GM12878 (cell line): ENCODE measurements around the gene GPR17. TPM values are rescaled to one million over a fixed set of nuclear protein-coding genes. Genes with fewer than 3 reads are reported as not detected.

Experiments
- ATAC-seq: fragments of 200-7000 bp; cut with Tn5 transposase; 3 replicates; pipeline ENCODE4 v1.9.1; 2020; ENCODE audit warnings: mild to moderate bottlenecking, moderate library complexity
- BruUV-seq: library from RNA; stranded (reverse); fragments of 400-500 nt; replicated peaks from 2 replicates; lab custom pipeline; 2021; lab: Mats Ljungman, UMichigan
- CTCF ChIA-PET: fragments of 300-600 bp; sonication (Branson Sonifier 250); formaldehyde crosslinking; extraction: SDS; loops from one replicate; lab custom pipeline; 2021; ENCODE audit warnings: inconsistent platforms; lab: Yijun Ruan, JAX
- POLR2A ChIA-PET: fragments of 350-600 bp; formaldehyde crosslinking; extraction: SDS; loops from one replicate; lab custom pipeline; 2021; ENCODE audit warnings: inconsistent platforms; lab: Charles Lee
- RAD21 ChIA-PET: fragments of 300-600 bp; sonication (Branson Sonifier 250); formaldehyde crosslinking; loops from one replicate; lab custom pipeline; 2023; ENCODE audit warnings: antibody characterized with exemption; ENCODE audit not compliant: unreplicated experiment; lab: Charles Lee
- SMC1A ChIA-PET: fragments of 300-600 bp; sonication (Branson Sonifier 250); formaldehyde crosslinking; loops from one replicate; lab custom pipeline; 2023; ENCODE audit not compliant: unreplicated experiment, uncharacterized antibody; lab: Charles Lee
- DNase-seq: peaks from one replicate; pipeline ENCODE4 v3.0.0-alpha.2; 2011; ENCODE audit warnings: low read depth, low spot score
- FAIRE-seq: peaks from 3 replicates; lab custom pipeline; 2011; peaks lifted over from hg19 to GRCh38; lab: Jason Lieb, UNC
- H2AFZ ChIP-seq: 2 replicates; pipeline ENCODE4 v1.6.0; 2011; ENCODE audit warnings: low read depth, low read length, control low read depth; ENCODE audit not compliant: control insufficient read depth
- H3K27ac ChIP-seq: 2 replicates; pipeline ENCODE4 v1.5.1; 2011; ENCODE audit warnings: control low read depth; ENCODE audit not compliant: control insufficient read depth, insufficient read depth
- H3K27me3 ChIP-seq, 2 experiments: replicated peaks in 1 of 2; 2 replicates each; pipeline versions ENCODE4 v1.6.0 to v1.6.1; 2011; ENCODE audit warnings: low read length in 1 of 2; ENCODE audit not compliant: control insufficient read depth in 2 of 2, insufficient read depth in 2 of 2
- H3K36me3 ChIP-seq, 2 experiments: 2 replicates each; pipeline ENCODE4 v1.5.1; 2011; ENCODE audit warnings: low read length in 1 of 2; ENCODE audit not compliant: control insufficient read depth in 2 of 2, insufficient read depth in 2 of 2
- H3K4me1 ChIP-seq: 2 replicates; pipeline ENCODE4 v1.6.1; 2011; ENCODE audit warnings: mild to moderate bottlenecking, low read length, moderate library complexity, mixed read lengths; ENCODE audit not compliant: control insufficient read depth, insufficient read depth
- H3K4me2 ChIP-seq: 2 replicates; pipeline ENCODE4 v1.6.0; 2011; ENCODE audit warnings: control low read depth; ENCODE audit not compliant: control insufficient read depth, insufficient read depth
- H3K4me3 ChIP-seq: fragments of 200-600 bp; sonication (generic); 2 replicates; pipeline ENCODE4 v1.5.1; 2016
- H3K79me2 ChIP-seq: 2 replicates; pipeline ENCODE4 v1.6.0; 2011; ENCODE audit warnings: low read length; ENCODE audit not compliant: control insufficient read depth, insufficient read depth
- H3K9ac ChIP-seq: 2 replicates; pipeline ENCODE4 v1.8.0; 2011; ENCODE audit warnings: low read length, control low read depth, mixed read lengths; ENCODE audit not compliant: control insufficient read depth, insufficient read depth
- H3K9me3 ChIP-seq: replicated peaks from 3 replicates; pipeline ENCODE4 v1.5.1; 2011; ENCODE audit warnings: mild to moderate bottlenecking, low read length; ENCODE audit not compliant: control insufficient read depth, insufficient read depth
- H4K20me1 ChIP-seq: 2 replicates; pipeline ENCODE4 v1.6.0; 2011; ENCODE audit not compliant: control insufficient read depth, insufficient read depth
- NR2C1 ChIP-seq: fragments of 450-650 bp; IDR thresholded peaks from 2 replicates; pipeline ENCODE4 v1.6.1; 2017; ENCODE audit warnings: antibody characterized with exemption, mild to moderate bottlenecking, moderate library complexity
- RELA ChIP-seq: fragments of 450-650 bp; IDR thresholded peaks from 2 replicates; pipeline ENCODE4 v1.8.0; 2014; ENCODE audit warnings: borderline replicate concordance; ENCODE audit not compliant: partially characterized antibody
- SMAD5 ChIP-seq: IDR thresholded peaks from 2 replicates; pipeline ENCODE4 v1.6.1; 2016; ENCODE audit warnings: antibody characterized with exemption, low read depth
- WGBS: methylation state at CpG from one replicate; pipeline ENCODE4 v1.1.6; 2016; ENCODE audit warnings: low lambda C conversion rate; ENCODE audit not compliant: insufficient replicate concordance, insufficient coverage; ENCODE audit errors: missing lambda C conversion rate; 5-methylcytosine and 5-hydroxymethylcytosine counted together
- in situ Hi-C: fragments of 300-500 bp; cut with MboI; formaldehyde crosslinking; loops from 9 replicates; pipeline ENCODE4 v1.14.3; 2018; ENCODE audit warnings: mixed read lengths
- intact Hi-C: fragments of 100-400 bp; cut with micrococcal nuclease; formaldehyde crosslinking; loops from one replicate; pipeline ENCODE4 v1.14.2; 2022; ENCODE audit not compliant: unreplicated experiment
- polyA plus RNA-seq, 11 experiments: library from polyadenylated mRNA; depleted of rRNA in 4 of 11; unstranded in 6 of 11; stranded (reverse) in 5 of 11; fragments of >200 nt; fragmentation: Nextera tagmentation in 4 of 11; fragmentation: Illumina TruSeq in 1 of 11; extraction: Ambion mirVana in 4 of 11; extraction: Trizol in 1 of 11; gene quantifications; 1 replicate in 1 of 11; 2 replicates in 10 of 11; pipeline versions ENCODE4 v1.2.1 to v1.2.3, GENCODE V29; 2011 to 2016; ENCODE audit warnings: inconsistent platforms in 2 of 11, missing spikeins in 2 of 11, low read depth in 1 of 11
- total RNA-seq, 4 experiments: library from RNA; depleted of rRNA in 3 of 4; stranded (reverse); fragments of >200 nt in 3 of 4; fragmentation: Illumina TruSeq in 1 of 4; extraction: Trizol in 1 of 4; gene quantifications; 2 replicates each; pipeline versions ENCODE4 v1.2.1 to v1.2.3, GENCODE V29; 2013 to 2021
- TF ChIP-seq, protein P1 (sequence below): fragments of 450-650 bp; formaldehyde crosslinking; IDR thresholded peaks from 2 replicates; pipeline ENCODE4 v1.4.0; 2022; ENCODE audit warnings: mild to moderate bottlenecking, moderate library complexity
- TF ChIP-seq, protein P2 (sequence below): IDR thresholded peaks from 2 replicates; pipeline ENCODE4 v1.6.1; 2011; ENCODE audit warnings: borderline replicate concordance, low read depth, mild to moderate bottlenecking, moderate library complexity, mixed read lengths, low read length; ENCODE audit not compliant: insufficient read depth; ENCODE audit errors: extremely low read length
- TF ChIP-seq, protein P3 (sequence below): fragments of 450-650 bp; IDR thresholded peaks from 2 replicates; pipeline ENCODE4 v1.6.1; 2018; ENCODE audit warnings: mild to moderate bottlenecking, low read depth, moderate library complexity; ENCODE audit not compliant: partially characterized antibody

Gene GPR17
- total and polyA plus RNA-seq, 10 of the 15 experiments (the other 5 are each of a cell fraction or from before 2014, with no cell fraction given) = not detected

DNA sequence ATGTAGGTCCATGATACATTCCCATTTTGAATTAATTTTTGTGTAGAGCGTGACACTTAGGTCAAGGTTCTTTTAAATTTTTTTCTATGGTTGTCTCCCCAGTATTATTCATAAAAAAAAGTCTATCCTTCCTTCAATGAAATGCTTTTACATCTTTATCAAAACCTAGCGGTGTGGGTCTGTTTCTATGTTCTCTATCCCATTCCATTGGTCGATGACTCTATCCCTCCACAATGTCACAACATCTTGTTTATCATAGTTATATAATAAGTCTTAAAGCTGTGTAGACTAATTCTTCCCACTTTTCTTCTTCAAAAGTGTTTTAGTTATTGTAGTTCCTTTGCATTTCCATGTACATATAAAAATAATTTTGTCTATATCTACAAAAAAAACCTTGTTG is 47.2 kb upstream of the GPR17 start:
- ChIA-PET CTCF (interaction anchor here (1.2 to 2.2 kb wide), 2 partner anchors 8 to 9 kb away, joined by 3 to 10 read pairs; no protein-coding TSS in a partner anchor), RAD21 (no interaction called here), POLR2A (no interaction called here), SMC1A (interaction anchor here (1.3 to 1.6 kb wide), 2 partner anchors 13 to 52 kb away, joined by 4 read pairs; no protein-coding TSS in a partner anchor)
- H3K36me3 ChIP-seq = no peaks in the 10 kb centered on the region
- no peak overlapping the region for H3K4me3 ChIP-seq
- H2AFZ ChIP-seq = no peak overlapping the region
- H3K27ac ChIP-seq = no peak overlapping the region
- in situ Hi-C loops = no loop called here
- BruUV-seq = no TSS peak
- no peaks in the 10 kb centered on the region for H3K4me1 ChIP-seq
- FAIRE-seq (no peak), ATAC-seq (no peak), DNase-seq (no peak)
- no peaks in the 10 kb centered on the region; a peak in 1 of 4 replicates for H3K27me3 ChIP-seq
- no peak overlapping the region for H3K9ac ChIP-seq
- WGBS = 70% methylated on average over 3 of the region's 3 CpGs
- H3K9me3 ChIP-seq = peaks cover 7% of the 10 kb centered on the region
- H3K79me2 ChIP-seq = no peaks in the 10 kb centered on the region
- H4K20me1 ChIP-seq = no peaks in the 10 kb centered on the region
- H3K4me2 ChIP-seq = no peak overlapping the region
- TF ChIP-seq RELA = no peak
- TF ChIP-seq, protein P1, sequence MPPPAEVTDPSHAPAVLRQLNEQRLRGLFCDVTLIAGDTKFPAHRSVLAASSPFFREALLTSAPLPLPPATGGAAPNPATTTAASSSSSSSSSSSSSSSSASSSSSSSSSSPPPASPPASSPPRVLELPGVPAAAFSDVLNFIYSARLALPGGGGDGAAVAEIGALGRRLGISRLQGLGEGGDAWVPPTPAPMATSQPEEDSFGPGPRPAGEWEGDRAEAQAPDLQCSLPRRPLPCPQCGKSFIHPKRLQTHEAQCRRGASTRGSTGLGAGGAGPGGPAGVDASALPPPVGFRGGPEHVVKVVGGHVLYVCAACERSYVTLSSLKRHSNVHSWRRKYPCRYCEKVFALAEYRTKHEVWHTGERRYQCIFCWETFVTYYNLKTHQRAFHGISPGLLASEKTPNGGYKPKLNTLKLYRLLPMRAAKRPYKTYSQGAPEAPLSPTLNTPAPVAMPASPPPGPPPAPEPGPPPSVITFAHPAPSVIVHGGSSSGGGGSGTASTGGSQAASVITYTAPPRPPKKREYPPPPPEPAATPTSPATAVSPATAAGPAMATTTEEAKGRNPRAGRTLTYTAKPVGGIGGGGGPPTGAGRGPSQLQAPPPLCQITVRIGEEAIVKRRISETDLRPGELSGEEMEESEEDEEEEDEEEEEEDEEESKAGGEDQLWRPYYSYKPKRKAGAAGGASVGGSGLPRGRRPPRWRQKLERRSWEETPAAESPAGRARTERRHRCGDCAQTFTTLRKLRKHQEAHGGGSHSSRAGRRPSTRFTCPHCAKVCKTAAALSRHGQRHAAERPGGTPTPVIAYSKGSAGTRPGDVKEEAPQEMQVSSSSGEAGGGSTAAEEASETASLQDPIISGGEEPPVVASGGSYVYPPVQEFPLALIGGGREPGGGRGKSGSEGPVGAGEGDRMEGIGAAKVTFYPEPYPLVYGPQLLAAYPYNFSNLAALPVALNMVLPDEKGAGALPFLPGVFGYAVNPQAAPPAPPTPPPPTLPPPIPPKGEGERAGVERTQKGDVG (CRISPR knock-in tag) = no peak
- no peak for TF ChIP-seq NR2C1
- TF ChIP-seq, protein P2, sequence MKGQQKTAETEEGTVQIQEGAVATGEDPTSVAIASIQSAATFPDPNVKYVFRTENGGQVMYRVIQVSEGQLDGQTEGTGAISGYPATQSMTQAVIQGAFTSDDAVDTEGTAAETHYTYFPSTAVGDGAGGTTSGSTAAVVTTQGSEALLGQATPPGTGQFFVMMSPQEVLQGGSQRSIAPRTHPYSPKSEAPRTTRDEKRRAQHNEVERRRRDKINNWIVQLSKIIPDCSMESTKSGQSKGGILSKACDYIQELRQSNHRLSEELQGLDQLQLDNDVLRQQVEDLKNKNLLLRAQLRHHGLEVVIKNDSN = no peak
- TF ChIP-seq, protein P3, sequence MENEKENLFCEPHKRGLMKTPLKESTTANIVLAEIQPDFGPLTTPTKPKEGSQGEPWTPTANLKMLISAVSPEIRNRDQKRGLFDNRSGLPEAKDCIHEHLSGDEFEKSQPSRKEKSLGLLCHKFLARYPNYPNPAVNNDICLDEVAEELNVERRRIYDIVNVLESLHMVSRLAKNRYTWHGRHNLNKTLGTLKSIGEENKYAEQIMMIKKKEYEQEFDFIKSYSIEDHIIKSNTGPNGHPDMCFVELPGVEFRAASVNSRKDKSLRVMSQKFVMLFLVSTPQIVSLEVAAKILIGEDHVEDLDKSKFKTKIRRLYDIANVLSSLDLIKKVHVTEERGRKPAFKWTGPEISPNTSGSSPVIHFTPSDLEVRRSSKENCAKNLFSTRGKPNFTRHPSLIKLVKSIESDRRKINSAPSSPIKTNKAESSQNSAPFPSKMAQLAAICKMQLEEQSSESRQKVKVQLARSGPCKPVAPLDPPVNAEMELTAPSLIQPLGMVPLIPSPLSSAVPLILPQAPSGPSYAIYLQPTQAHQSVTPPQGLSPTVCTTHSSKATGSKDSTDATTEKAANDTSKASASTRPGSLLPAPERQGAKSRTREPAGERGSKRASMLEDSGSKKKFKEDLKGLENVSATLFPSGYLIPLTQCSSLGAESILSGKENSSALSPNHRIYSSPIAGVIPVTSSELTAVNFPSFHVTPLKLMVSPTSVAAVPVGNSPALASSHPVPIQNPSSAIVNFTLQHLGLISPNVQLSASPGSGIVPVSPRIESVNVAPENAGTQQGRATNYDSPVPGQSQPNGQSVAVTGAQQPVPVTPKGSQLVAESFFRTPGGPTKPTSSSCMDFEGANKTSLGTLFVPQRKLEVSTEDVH = no peak
- TF ChIP-seq SMAD5 = no peak
- intact Hi-C loops = loop anchor here (5.0 kb wide), 1 partner anchor 39 kb away; no protein-coding TSS in a partner anchor
